ENCODE measurements around the gene HK3.

DNA sequence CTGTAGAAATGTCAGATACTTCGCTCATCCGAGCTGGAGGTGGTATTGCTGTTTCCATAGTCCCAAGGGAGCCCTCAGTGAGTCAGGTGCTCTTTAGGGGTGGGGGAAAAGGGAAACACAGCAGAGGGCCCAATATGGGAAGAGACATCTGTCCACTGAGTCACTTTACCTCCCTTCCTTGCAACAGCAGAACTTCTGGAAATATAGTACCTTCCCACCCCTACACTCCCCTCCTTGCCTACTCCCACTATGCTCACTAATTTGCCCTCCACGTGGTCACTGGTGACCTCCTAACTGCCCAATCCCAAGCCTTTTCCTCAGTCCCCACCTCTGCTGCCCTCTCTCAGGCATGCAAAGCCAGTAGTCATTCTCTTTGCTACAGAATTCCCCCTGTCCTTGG is 1.9 kb downstream of the HK3 start:
- no peak for TF ChIP-seq CTCF (IDR thresholded peaks at IDR 0.05; ENCODE audit: borderline replicate concordance, extremely low read depth, low read length, poor library complexity, severe bottlenecking)
- no peak for TF ChIP-seq EZH2 (IDR thresholded peaks at IDR 0.05; ENCODE audit: borderline replicate concordance, low read depth, low read length, severe bottlenecking)

All from DND-41 (cell line).